MM.1S (cell line): ENCODE data around the gene OLIG2.

Experiments used
- DNase-seq: peaks from one replicate; pipeline ENCODE4 v3.0.0-alpha.2; 2015
- H2AFZ ChIP-seq: fragments of 300-600 bp; sonication (generic); 2 replicates; pipeline ENCODE4 v1.6.0; 2016; ENCODE audit warnings: antibody characterized with exemption, low read length
- H3F3A ChIP-seq: fragments of 300-600 bp; sonication (generic); 2 replicates; pipeline ENCODE4 v1.6.1; 2016; ENCODE audit warnings: mild to moderate bottlenecking, antibody characterized with exemption, low read length, moderate library complexity, mixed read lengths; ENCODE audit not compliant: insufficient read depth
- H3K27ac ChIP-seq: fragments of 300-600 bp; sonication (generic); 2 replicates; pipeline ENCODE4 v1.5.1; 2016; ENCODE audit warnings: mild to moderate bottlenecking, low read length
- H3K27me3 ChIP-seq: fragments of 300-600 bp; sonication (generic); replicated peaks from 2 replicates; pipeline ENCODE4 v1.6.0; 2016; ENCODE audit warnings: low read length; ENCODE audit not compliant: insufficient read depth
- H3K36me3 ChIP-seq: fragments of 300-600 bp; sonication (generic); replicated peaks from 2 replicates; pipeline ENCODE4 v1.6.1; 2016; ENCODE audit warnings: mild to moderate bottlenecking, low read length, mixed read lengths; ENCODE audit not compliant: insufficient read depth
- H3K4me1 ChIP-seq: fragments of 300-600 bp; sonication (generic); 2 replicates; pipeline ENCODE4 v1.6.1; 2016; ENCODE audit warnings: low read length, mixed read lengths
- H3K4me2 ChIP-seq: fragments of 300-600 bp; sonication (generic); 2 replicates; pipeline ENCODE4 v1.6.0; 2016; ENCODE audit warnings: low read depth, low read length
- H3K4me3 ChIP-seq: fragments of 300-600 bp; sonication (generic); 2 replicates; pipeline ENCODE4 v1.5.1; 2016; ENCODE audit warnings: low read length, mixed read lengths
- H3K79me2 ChIP-seq: fragments of 300-600 bp; sonication (generic); 2 replicates; pipeline ENCODE4 v1.6.1; 2016; ENCODE audit warnings: mixed run types, low read length, mixed read lengths
- H3K9ac ChIP-seq: fragments of 300-600 bp; sonication (generic); 2 replicates; pipeline ENCODE4 v1.6.1; 2016; ENCODE audit warnings: low read length, mixed read lengths
- H3K9me2 ChIP-seq: fragments of 300-600 bp; sonication (generic); replicated peaks from 2 replicates; pipeline ENCODE4 v1.6.1; 2016; ENCODE audit warnings: mild to moderate bottlenecking, low read length, mixed read lengths; ENCODE audit not compliant: insufficient read depth
- H3K9me3 ChIP-seq: fragments of 300-600 bp; sonication (generic); replicated peaks from 2 replicates; pipeline ENCODE4 v1.6.1; 2016; ENCODE audit warnings: mild to moderate bottlenecking, low read length, mixed read lengths; ENCODE audit not compliant: insufficient read depth
- H4K20me1 ChIP-seq: fragments of 300-600 bp; sonication (generic); 2 replicates; pipeline ENCODE4 v1.6.1; 2016; ENCODE audit warnings: mild to moderate bottlenecking, low read length, moderate library complexity, mixed read lengths; ENCODE audit not compliant: insufficient read depth
- EZH2 ChIP-seq: fragments of 300-600 bp; sonication (generic); optimal IDR thresholded peaks from 2 replicates; pipeline ENCODE3; 2017; ENCODE audit warnings: low read depth, mild to moderate bottlenecking, antibody characterized with exemption, low read length, mixed read lengths
- EZH2phosphoT487 ChIP-seq: fragments of 300-600 bp; sonication (generic); IDR thresholded peaks from 2 replicates; pipeline ENCODE4 v1.6.1; 2018; ENCODE audit warnings: antibody characterized with exemption, low read length
- TF ChIP-seq, protein P1 (sequence below): fragments of 300-600 bp; sonication (generic); IDR thresholded peaks from 2 replicates; pipeline ENCODE4 v1.5.1; 2016; ENCODE audit warnings: antibody characterized with exemption, low read length, mixed read lengths

OLIG2 gene

DNA sequence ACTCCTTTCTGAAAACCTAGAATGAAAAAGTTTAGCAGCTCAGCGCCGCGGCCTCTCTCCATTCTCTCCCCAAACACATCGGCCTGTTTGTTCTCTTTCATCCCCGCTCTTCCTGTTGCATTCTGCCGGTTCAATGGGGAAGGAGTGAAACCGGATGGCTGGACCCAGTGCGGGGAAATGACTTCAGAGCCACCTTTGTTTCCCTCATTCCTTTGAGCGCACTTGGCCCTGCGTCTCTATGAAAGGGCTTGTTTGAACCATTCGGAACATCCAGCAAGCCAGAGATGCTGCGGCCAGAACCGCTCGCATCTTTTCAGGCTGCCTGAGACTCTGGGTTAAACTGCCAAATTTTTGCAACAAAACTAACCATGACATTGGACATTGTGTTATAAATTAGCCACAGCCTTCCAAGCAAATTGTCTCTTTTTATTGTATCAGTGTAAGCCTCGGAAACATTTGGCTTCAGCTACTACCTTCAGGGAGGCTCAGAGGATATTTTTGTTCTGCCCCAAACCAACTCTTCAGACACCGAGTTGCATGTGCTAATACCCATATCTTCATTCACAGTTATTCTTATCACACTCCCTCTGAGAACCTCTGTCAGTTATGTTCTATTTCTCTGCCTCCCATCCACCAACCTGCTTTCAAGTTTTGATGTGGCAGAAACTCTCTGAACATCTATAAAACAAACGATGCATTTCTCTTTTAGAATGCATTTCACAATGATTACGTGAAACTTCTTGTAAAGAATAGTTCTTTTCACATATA, 39.1 kb downstream of the OLIG2 start:
- Histone ChIP-seq H3K4me2 (no peak overlapping the region), H3K4me3 (no peak overlapping the region), H3K4me1 (peaks cover 9% of the 10 kb centered on the region), H3K9ac (no peak overlapping the region), H3K27me3 (no peaks in the 10 kb centered on the region), H4K20me1 (no peaks in the 10 kb centered on the region), H3F3A (peaks cover 4% of the 10 kb centered on the region), H3K9me3 (no peaks in the 10 kb centered on the region), H3K27ac (no peak overlapping the region), H2AFZ (no peak overlapping the region), H3K79me2 (no peaks in the 10 kb centered on the region), H3K9me2 (no peaks in the 10 kb centered on the region), H3K36me3 (no peaks in the 10 kb centered on the region)
- DNase-seq: no peak
- TF ChIP-seq, protein P1, sequence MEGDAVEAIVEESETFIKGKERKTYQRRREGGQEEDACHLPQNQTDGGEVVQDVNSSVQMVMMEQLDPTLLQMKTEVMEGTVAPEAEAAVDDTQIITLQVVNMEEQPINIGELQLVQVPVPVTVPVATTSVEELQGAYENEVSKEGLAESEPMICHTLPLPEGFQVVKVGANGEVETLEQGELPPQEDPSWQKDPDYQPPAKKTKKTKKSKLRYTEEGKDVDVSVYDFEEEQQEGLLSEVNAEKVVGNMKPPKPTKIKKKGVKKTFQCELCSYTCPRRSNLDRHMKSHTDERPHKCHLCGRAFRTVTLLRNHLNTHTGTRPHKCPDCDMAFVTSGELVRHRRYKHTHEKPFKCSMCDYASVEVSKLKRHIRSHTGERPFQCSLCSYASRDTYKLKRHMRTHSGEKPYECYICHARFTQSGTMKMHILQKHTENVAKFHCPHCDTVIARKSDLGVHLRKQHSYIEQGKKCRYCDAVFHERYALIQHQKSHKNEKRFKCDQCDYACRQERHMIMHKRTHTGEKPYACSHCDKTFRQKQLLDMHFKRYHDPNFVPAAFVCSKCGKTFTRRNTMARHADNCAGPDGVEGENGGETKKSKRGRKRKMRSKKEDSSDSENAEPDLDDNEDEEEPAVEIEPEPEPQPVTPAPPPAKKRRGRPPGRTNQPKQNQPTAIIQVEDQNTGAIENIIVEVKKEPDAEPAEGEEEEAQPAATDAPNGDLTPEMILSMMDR: no peak
- TF ChIP-seq EZH2 (no peak), EZH2phosphoT487 (no peak)

DNA sequence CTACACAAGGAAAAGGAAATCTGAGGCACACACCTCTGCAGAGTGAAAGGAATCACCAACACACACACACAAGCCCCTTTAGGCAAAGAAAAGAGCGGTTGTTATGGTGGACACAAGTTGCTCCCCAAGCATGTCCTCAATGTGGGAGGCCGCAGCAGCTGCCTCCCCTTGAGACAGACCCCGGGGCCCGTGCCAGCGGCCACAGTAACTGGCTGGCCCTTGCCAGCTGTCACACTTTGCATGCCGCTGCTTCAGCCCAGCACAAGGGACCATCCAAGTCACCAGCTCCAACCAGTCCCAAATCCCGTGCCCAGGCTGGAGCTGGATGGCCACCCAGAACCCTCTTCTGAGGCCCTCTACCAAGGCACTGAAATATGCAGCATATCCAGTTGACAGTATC, 41.3 kb downstream of the OLIG2 start:
- no peaks in the 10 kb centered on the region for H3K27me3 ChIP-seq

DNA sequence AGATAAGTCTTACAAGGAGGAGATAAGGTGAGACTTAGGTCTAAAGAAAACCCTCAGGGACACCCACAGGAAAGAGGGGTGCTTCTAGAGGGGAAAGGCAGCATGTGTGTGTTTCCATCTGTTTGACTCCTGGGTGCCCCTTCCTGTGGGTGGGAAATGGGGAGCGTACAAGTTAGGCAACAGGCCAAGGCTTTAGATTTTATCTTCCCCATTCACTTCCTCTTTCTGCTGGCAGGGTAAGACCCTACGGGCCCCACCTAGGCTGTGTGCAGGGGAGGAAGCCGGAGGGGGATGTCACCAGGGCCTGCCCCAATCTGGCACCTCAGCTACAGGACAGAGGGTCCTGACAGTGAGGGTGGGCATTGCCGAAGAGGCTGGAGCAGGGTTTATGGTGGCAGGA, 41.7 kb downstream of the OLIG2 start:
- Histone ChIP-seq H3K79me2 (no peaks in the 10 kb centered on the region), H3K27me3 (no peaks in the 10 kb centered on the region), H3K27ac (no peak overlapping the region), H3K4me3 (no peak overlapping the region), H3K4me1 (peaks cover 4% of the 10 kb centered on the region; the same call in 1 of the 2 replicates), H2AFZ (no peak overlapping the region), H3F3A (peaks cover 8% of the 10 kb centered on the region; the same call in 1 of the 2 replicates), H3K4me2 (no peak overlapping the region), H3K9me3 (no peaks in the 10 kb centered on the region), H3K36me3 (no peaks in the 10 kb centered on the region), H3K9me2 (no peaks in the 10 kb centered on the region), H4K20me1 (no peaks in the 10 kb centered on the region), H3K9ac (no peak overlapping the region)
- DNase-seq: no peak
- TF ChIP-seq EZH2phosphoT487: no peak
- TF ChIP-seq, protein P1: no peak

More for the DNA sequence above, 41.3 kb downstream of the OLIG2 start:
- no peak overlapping the region for H3K4me3 ChIP-seq
- no peaks in the 10 kb centered on the region for H4K20me1 ChIP-seq
- no peak overlapping the region for H3K9ac ChIP-seq
- H3K9me2 ChIP-seq: no peaks in the 10 kb centered on the region
- H3K27ac ChIP-seq: no peak overlapping the region
- H3K4me2 ChIP-seq: no peak overlapping the region
- no peaks in the 10 kb centered on the region for H3K79me2 ChIP-seq
- DNase-seq: no peak
- TF ChIP-seq, protein P1: no peak
- TF ChIP-seq EZH2phosphoT487 (no peak), EZH2 (no peak)
- 0 out of 2 replicates have a peak, but pooled peaks cover under 1% of the 10 kb centered on the region for H3K4me1 ChIP-seq
- no peaks in the 10 kb centered on the region for H3K9me3 ChIP-seq
- no peak overlapping the region for H2AFZ ChIP-seq
- no peaks in the 10 kb centered on the region for H3K36me3 ChIP-seq
- H3F3A ChIP-seq: peaks cover 7% of the 10 kb centered on the region; the same call in 1 of the 2 replicates
